Peyer's patch (tissue), 4 donors: ENCODE measurements around the gene ENPEP. TPM values are rescaled to one million over a fixed set of nuclear protein-coding genes. Genes with fewer than 3 reads are reported as not detected.

Source experiments
- DNase-seq, 3 donors: peaks; one replicate each; pipeline ENCODE4 v3.0.0-alpha.2; 2017 to 2019
- H3K27ac ChIP-seq, 4 donors: fragments of 200-600 bp; sonication (generic); one replicate each; pipeline ENCODE4 v1.5.1; 2016 to 2019
- H3K27me3 ChIP-seq, 2 donors: fragments of 200-600 bp; sonication (generic); one replicate each; pipeline ENCODE4 v1.5.1; 2019
- H3K36me3 ChIP-seq, 3 donors: fragments of 200-600 bp; sonication (generic); one replicate each; pipeline ENCODE4 v1.5.1; 2016 to 2019
- H3K4me1 ChIP-seq, 4 donors: fragments of 200-600 bp; sonication (generic); one replicate each; pipeline ENCODE4 v1.5.1; 2016 to 2019
- H3K4me3 ChIP-seq, 4 donors: fragments of 200-600 bp; sonication (generic); 1 replicate in 3 of 4; 2 replicates in 1 of 4; pipeline ENCODE4 v1.5.1; 2016 to 2019; ENCODE audit warnings: mild to moderate bottlenecking in 1 of 4
- H3K9me3 ChIP-seq, 4 donors: fragments of 200-600 bp; sonication (generic); one replicate each; pipeline ENCODE4 v1.5.1; 2016 to 2019; ENCODE audit warnings: mild to moderate bottlenecking in 1 of 4
- POLR2A ChIP-seq, 2 donors: fragments of 450-650 bp; IDR thresholded peaks; one replicate each; pipeline ENCODE4 v1.5.1; 2017; ENCODE audit warnings: antibody characterized with exemption in 2 of 2, mild to moderate bottlenecking in 2 of 2, moderate library complexity in 2 of 2
- total RNA-seq, 4 donors: library from RNA; depleted of rRNA; stranded (reverse); fragments of >200 nt; gene quantifications; one replicate each; pipeline ENCODE4 v1.1.0, GENCODE V29; 2016
- TF ChIP-seq, protein P1 (sequence below), 6 experiments: fragments of 450-650 bp in 4 of 6; fragments of 200-600 bp in 2 of 6; sonication (generic) in 1 of 6; IDR thresholded peaks; one replicate each; pipeline ENCODE4 v1.5.1; 2017 to 2019; ENCODE audit warnings: antibody characterized with exemption in 6 of 6, mild to moderate bottlenecking in 3 of 6, moderate library complexity in 1 of 6

Gene ENPEP
- total RNA-seq, 4 donors from 2014 or later, result 27.2 to 751 (median 412) TPM

DNA sequence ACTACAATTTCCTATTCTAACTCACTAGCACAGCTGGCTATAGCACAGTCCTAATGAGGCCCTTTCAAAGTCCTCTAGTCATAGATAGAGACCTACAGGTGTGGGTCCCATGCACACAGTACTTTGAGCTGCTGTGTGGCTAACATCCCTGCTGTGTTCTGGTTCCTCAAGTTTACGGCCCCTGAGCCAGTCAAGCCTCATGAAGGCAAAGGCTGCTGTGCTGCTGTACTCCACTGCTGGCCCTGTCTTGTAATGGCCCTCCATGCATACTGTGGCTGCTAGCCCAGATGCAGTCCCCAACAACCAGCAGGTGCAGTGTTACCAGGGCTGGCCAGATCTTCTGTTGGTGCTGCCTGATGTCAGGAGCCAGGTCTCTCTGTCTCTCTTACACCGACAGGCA lies 23.4 kb upstream of the ENPEP start:
- peaks cover 0 to 5% (median 0%) of the 10 kb centered on the region in 4 donors for H3K4me1 ChIP-seq
- TF ChIP-seq POLR2A (IDR thresholded peaks at IDR 0.05), result no peak
- TF ChIP-seq, protein P1, sequence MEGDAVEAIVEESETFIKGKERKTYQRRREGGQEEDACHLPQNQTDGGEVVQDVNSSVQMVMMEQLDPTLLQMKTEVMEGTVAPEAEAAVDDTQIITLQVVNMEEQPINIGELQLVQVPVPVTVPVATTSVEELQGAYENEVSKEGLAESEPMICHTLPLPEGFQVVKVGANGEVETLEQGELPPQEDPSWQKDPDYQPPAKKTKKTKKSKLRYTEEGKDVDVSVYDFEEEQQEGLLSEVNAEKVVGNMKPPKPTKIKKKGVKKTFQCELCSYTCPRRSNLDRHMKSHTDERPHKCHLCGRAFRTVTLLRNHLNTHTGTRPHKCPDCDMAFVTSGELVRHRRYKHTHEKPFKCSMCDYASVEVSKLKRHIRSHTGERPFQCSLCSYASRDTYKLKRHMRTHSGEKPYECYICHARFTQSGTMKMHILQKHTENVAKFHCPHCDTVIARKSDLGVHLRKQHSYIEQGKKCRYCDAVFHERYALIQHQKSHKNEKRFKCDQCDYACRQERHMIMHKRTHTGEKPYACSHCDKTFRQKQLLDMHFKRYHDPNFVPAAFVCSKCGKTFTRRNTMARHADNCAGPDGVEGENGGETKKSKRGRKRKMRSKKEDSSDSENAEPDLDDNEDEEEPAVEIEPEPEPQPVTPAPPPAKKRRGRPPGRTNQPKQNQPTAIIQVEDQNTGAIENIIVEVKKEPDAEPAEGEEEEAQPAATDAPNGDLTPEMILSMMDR (IDR thresholded peaks at IDR 0.05), result no peak
- H3K27me3 ChIP-seq, result no peaks in the 10 kb centered on the region
- H3K9me3 ChIP-seq, result no peaks in the 10 kb centered on the region
- peak in 2 of 3 donors; percentile 50 to 59 for DNase-seq
- H3K4me3 ChIP-seq, result no peak overlapping the region
- no peaks in the 10 kb centered on the region for H3K36me3 ChIP-seq
- H3K27ac ChIP-seq, result peak overlapping the region in 2 of 4 donors; percentile 6 to 63

DNA sequence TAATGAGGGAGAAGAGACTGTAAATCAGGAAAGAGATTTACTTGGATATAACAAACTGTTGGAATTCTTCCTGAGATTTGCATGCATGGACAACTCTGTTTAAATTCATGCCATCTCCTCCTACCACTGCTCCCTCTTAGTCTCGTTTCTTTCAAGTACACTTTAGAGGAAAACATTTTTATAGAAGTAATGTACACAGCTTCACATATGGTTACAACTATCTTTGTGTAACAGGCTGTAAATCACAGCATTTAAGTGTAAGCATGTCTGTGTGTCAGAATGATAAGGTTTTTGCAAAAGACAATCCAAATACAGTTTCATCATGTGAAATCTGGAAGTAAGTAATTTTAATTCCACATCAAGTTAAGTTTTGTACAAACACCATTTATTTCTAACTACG lies 21.5 kb upstream of the ENPEP start:
- TF ChIP-seq POLR2A (IDR thresholded peaks at IDR 0.05), result no peak
- TF ChIP-seq, protein P1 (IDR thresholded peaks at IDR 0.05), result no peak
- Histone ChIP-seq H3K27me3 (no peaks in the 10 kb centered on the region), H3K4me3 (no peak overlapping the region), H3K9me3 (no peaks in the 10 kb centered on the region), H3K4me1 (peaks cover 0 to 16% (median 0%) of the 10 kb centered on the region in 4 donors), H3K36me3 (no peaks in the 10 kb centered on the region), H3K27ac (no peak overlapping the region)
- DNase-seq, result no peak

DNA sequence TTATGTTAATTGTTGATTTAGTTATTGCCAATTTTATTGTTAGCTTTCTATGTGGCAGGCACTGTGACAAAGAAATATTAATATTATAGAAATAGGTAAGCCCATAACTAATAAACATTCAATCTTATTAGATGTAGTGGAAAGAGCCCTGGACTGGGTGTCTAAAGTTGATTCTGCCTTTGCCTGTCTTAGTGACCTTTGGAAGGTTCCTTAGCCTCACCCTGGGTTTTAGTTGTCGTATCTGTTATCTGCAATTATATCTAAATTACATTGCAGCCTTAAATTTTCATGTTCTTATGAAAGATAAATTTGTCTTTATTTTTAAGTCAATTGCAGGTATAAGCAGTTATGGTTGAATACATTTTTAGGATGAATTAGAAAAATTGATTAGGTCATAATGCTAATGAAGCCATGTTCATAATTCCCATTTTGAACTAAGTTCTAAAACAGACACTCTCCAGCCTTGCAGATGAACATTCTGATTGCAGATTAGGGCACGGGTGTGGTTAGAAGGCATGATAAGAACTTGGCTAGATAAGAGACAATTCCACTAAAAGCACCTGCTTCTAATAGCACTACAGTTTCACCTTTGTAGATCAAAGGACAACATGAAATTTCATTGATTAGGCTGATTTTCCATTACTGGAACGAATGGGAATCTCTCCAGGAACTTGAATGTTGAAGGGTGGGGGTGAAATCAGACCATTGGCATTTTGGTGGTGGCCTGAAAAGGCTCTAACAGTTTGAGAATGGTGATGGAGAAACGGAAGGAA lies 17.3 kb upstream of the ENPEP start:
- peak overlapping the region in 2 of 4 donors; percentile 36 to 46 for H3K27ac ChIP-seq

DNA sequence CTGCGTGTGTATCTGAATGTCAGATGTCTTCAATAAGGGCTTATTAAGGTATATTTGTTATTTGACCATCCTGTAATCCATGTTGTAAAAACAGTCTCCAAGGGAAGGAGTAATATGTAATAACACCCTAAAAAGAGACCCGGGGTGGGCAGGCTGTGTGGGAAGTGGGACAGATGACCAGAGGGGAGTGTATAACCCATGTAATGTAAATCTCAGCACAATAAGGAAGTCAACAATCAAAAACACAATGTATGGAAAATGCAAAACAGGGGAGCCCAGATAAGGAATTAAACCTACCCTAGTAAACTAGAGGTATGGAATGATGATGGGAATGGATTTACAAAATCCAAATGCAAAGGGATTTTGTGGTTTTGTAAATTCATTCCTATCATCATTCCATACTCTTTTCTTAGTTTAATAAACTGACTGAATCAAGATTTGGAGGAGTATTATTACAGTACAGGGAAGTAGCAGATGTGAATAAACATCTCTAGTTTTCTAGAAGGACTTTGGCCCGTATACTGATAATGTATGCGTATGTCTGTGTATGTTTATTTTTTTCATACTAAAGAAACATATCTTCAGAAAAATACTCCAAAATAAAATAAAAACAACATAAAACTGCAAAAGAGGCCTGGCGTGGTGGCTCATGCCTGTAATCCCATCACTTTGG lies 15.7 kb upstream of the ENPEP start:
- Histone ChIP-seq H3K27me3 (no peaks in the 10 kb centered on the region), H3K9me3 (no peaks in the 10 kb centered on the region), H3K4me3 (no peak overlapping the region), H3K4me1 (peaks cover 0 to 17% (median 0%) of the 10 kb centered on the region in 4 donors), H3K36me3 (no peaks in the 10 kb centered on the region), H3K27ac (peak overlapping the region in 2 of 4 donors; percentile 38 to 46)
- no peak for TF ChIP-seq POLR2A (IDR thresholded peaks at IDR 0.05)
- TF ChIP-seq, protein P1 (IDR thresholded peaks at IDR 0.05), result no peak
- no peak for DNase-seq

More for the DNA sequence above, 17.3 kb upstream of the ENPEP start:
- DNase-seq, result peak in 1 of 3 donors; percentile 52
- H3K4me3 ChIP-seq, result peak overlapping the region in 1 of 4 donors; percentile 17
- H3K4me1 ChIP-seq, result peaks cover 0 to 17% (median 0%) of the 10 kb centered on the region in 4 donors
- TF ChIP-seq, protein P1 (IDR thresholded peaks at IDR 0.05), result no peak
- TF ChIP-seq POLR2A (IDR thresholded peaks at IDR 0.05), result no peak
- H3K9me3 ChIP-seq, result no peaks in the 10 kb centered on the region
- no peaks in the 10 kb centered on the region for H3K27me3 ChIP-seq
- H3K36me3 ChIP-seq, result no peaks in the 10 kb centered on the region

DNA sequence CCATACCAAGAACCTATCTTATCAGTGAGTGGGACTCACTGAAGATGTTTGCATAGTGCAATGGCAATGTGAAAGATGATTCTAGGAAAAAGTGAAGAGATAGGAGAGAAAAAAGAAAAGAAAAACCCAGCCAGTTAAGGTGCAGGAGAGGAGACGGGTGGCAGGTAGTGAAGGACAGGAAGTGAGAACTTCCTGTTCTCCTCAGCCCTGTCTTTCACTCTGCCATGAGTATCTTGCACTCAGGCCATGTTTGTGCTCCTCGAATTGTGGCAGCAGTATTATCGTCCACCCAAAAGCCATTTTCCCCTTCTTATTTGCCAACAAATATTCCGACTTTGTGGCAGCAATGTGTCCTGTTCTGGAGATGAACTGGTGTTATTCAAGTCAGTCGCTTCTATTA lies 8.6 kb upstream of the ENPEP start:
- Histone ChIP-seq H3K4me1 (no peaks in the 10 kb centered on the region), H3K4me3 (no peak overlapping the region), H3K9me3 (no peaks in the 10 kb centered on the region), H3K27me3 (no peaks in the 10 kb centered on the region), H3K27ac (no peak overlapping the region), H3K36me3 (no peaks in the 10 kb centered on the region)
- TF ChIP-seq, protein P1 (IDR thresholded peaks at IDR 0.05), result no peak
- no peak for TF ChIP-seq POLR2A (IDR thresholded peaks at IDR 0.05)
- no peak for DNase-seq
